ENCODE results near the gene PYY. TPM values are rescaled to one million over a fixed set of nuclear protein-coding genes. Genes with fewer than 3 reads are reported as not detected.

The PYY gene
- total RNA-seq = not detected in 2 replicates

GRCh38 chr17:43953746-43954145 lies at the start of gene PYY:
PYY (minus strand) TSS chr17:43953940; CDS start chr17:43953483, 457 bp downstream.

GRCh38 chr17:43942051-43942685 lies 11.6 kb downstream of the PYY start, which contains the start of gene PPY:
PPY (minus strand) TSS chr17:43942476; CDS start chr17:43941654, 822 bp downstream.

DNA sequence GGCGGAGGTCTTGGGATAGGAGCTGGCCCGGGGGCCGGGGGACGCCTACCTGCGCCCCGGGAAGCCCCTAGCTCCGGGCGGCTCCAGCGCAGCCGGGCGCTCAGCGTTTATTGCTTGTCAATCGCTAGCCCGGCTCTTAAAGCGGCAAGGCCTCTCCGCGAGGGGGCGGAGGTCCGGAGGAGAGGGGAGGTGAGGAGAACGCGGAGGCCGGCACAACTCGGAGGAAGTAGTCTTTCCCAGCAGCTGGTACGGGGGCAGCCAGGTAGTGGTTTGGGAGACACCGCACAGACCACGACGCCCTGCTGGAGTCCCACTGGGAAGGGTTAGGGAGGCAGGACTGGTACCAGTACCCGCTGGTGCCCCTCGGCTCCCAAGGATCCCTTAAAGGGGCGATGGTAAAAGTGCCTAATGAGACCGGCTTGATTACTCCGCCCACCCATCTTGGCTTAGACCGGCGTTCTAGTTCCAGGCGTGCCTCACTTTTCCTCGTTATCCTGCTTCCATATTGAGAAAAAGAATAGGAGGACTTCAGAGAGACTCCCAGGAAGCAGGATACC lies 46.2 kb downstream of the PYY start, which contains the start of gene MPP2:
TSS of gene MPP2 (minus strand) at position 112 of the 557 bp plus-strand sequence. CDS start 3,076 bp downstream, outside the sequence.

Other genes starting within 250 kb of the PYY start
- 10.9 and 20.0 TPM in 2 replicates for gene SOST, start 195.1 kb downstream of the PYY start, total RNA-seq
- gene DUSP3, start 175.0 kb downstream of the PYY start, total RNA-seq = 52.0 and 73.6 TPM in 2 replicates
- gene CFAP97D1, start 173.5 kb downstream of the PYY start, total RNA-seq = under 0.01 TPM in 2 replicates
- gene MPP3, start 120.8 kb downstream of the PYY start, total RNA-seq = 9.2 and 11.6 TPM in 2 replicates
- not detected in 2 replicates for gene CD300LG, start 106.8 kb downstream of the PYY start, total RNA-seq
- 2.9 and 4.5 TPM in 2 replicates for gene MPP2, start 46.4 kb downstream of the PYY start, total RNA-seq
- gene PPY, start 11.5 kb downstream of the PYY start, total RNA-seq = not detected in 2 replicates
- gene NAGS, start 50.7 kb upstream of the PYY start, total RNA-seq = 0.96 and 2.5 TPM in 2 replicates
- gene TMEM101, start 61.0 kb upstream of the PYY start, total RNA-seq = 69.4 and 95.0 TPM in 2 replicates
- gene LSM12, start 112.7 kb upstream of the PYY start, total RNA-seq = 36.9 and 50.4 TPM in 2 replicates
- 12.7 and 17.4 TPM in 2 replicates for gene G6PC3, start 116.8 kb upstream of the PYY start, total RNA-seq
- 24.2 and 56.7 TPM in 2 replicates for gene HDAC5, start 169.7 kb upstream of the PYY start, total RNA-seq
- gene HROB, start 188.0 kb upstream of the PYY start, total RNA-seq = 1.1 and 3.6 TPM in 2 replicates
- gene ASB16, start 216.8 kb upstream of the PYY start, total RNA-seq = under 0.01 TPM in 2 replicates
- gene TMUB2, start 233.0 kb upstream of the PYY start, total RNA-seq = 25.5 and 28.8 TPM in 2 replicates
- 32.1 and 40.5 TPM in 2 replicates for gene ATXN7L3, start 245.9 kb upstream of the PYY start, total RNA-seq